Calu3 (cell line): ENCODE results near the gene MYO3B. TPM values are rescaled to one million over a fixed set of nuclear protein-coding genes. Genes with fewer than 3 reads are reported as not detected.

Source experiments
- BruUV-seq: library from RNA; stranded (reverse); fragments of 400-500 nt; replicated peaks from 2 replicates; lab custom pipeline; 2021; lab: Mats Ljungman, UMichigan
- CTCF ChIA-PET: fragments of 300-600 bp; sonication (Branson Sonifier 250); formaldehyde crosslinking; loops from one replicate; lab custom pipeline; 2022; ENCODE audit warnings: antibody characterized with exemption; lab: Charles Lee
- DNase-seq: peaks from one replicate; pipeline ENCODE4 v3.0.0; 2022
- H3K27ac Mint-ChIP-seq: one replicate; pipeline ENCODE4 v1.8.0; 2022; ENCODE audit warnings: mixed read lengths; ENCODE audit not compliant: unreplicated experiment
- H3K27me3 Mint-ChIP-seq: one replicate; pipeline ENCODE4 v1.8.0; 2022; ENCODE audit warnings: mixed read lengths; ENCODE audit not compliant: unreplicated experiment
- H3K36me3 Mint-ChIP-seq: one replicate; pipeline ENCODE4 v1.8.0; 2022; ENCODE audit warnings: mild to moderate bottlenecking, moderate library complexity, mixed read lengths; ENCODE audit not compliant: insufficient read depth, unreplicated experiment
- H3K4me1 Mint-ChIP-seq: one replicate; pipeline ENCODE4 v1.8.0; 2022; ENCODE audit warnings: mild to moderate bottlenecking, low read depth, mixed read lengths; ENCODE audit not compliant: unreplicated experiment
- H3K4me3 Mint-ChIP-seq: one replicate; pipeline ENCODE4 v1.8.0; 2022; ENCODE audit warnings: mild to moderate bottlenecking, low read depth, moderate library complexity, mixed read lengths; ENCODE audit not compliant: unreplicated experiment
- H3K9me3 Mint-ChIP-seq: one replicate; pipeline ENCODE4 v1.8.0; 2022; ENCODE audit warnings: low read depth, mixed read lengths; ENCODE audit not compliant: unreplicated experiment
- CTCF ChIP-seq: fragments of 200-600 bp; IDR thresholded peaks from one replicate; pipeline ENCODE4 v1.8.0; 2022; ENCODE audit warnings: antibody characterized with exemption; ENCODE audit not compliant: unreplicated experiment
- intact Hi-C: fragments of 100-400 bp; cut with micrococcal nuclease; formaldehyde crosslinking; loops from one replicate; pipeline ENCODE4 v1.10.0; 2022; ENCODE audit not compliant: unreplicated experiment
- total RNA-seq: library from RNA; stranded (reverse); gene quantifications from 2 replicates; pipeline ENCODE4 v1.2.3, GENCODE V29; 2022

Gene MYO3B
- total RNA-seq, 1 experiment from 2014 or later: 5.0 TPM

- CTCF ChIA-PET: no interaction called here
- H3K27ac Mint-ChIP-seq: no peak overlapping the region
Measured at GRCh38 chr2:170215021-170215420, 37.1 kb downstream of the MYO3B start.

GRCh38 chr2:170216428-170216827, 38.5 kb downstream of the MYO3B start:
- CTCF ChIA-PET: no interaction called here
- intact Hi-C loops: no loop called here
- no peak for TF ChIP-seq CTCF
- no peaks in the 10 kb centered on the region for H3K9me3 Mint-ChIP-seq
- BruUV-seq: no TSS peak
- H3K36me3 Mint-ChIP-seq: no peaks in the 10 kb centered on the region
- H3K27ac Mint-ChIP-seq: no peak overlapping the region
- H3K27me3 Mint-ChIP-seq: no peaks in the 10 kb centered on the region
- no peak for DNase-seq
- H3K4me1 Mint-ChIP-seq: no peaks in the 10 kb centered on the region
- H3K4me3 Mint-ChIP-seq: no peak overlapping the region

More at GRCh38 chr2:170215021-170215420, 37.1 kb downstream of the MYO3B start:
- Mint-ChIP-seq H3K9me3 (no peaks in the 10 kb centered on the region), H3K4me3 (no peak overlapping the region), H3K27me3 (no peaks in the 10 kb centered on the region), H3K4me1 (no peaks in the 10 kb centered on the region), H3K36me3 (no peaks in the 10 kb centered on the region)
- no TSS peak for BruUV-seq
- DNase-seq: no peak
- no peak for TF ChIP-seq CTCF
- intact Hi-C loops: no loop called here

DNA sequence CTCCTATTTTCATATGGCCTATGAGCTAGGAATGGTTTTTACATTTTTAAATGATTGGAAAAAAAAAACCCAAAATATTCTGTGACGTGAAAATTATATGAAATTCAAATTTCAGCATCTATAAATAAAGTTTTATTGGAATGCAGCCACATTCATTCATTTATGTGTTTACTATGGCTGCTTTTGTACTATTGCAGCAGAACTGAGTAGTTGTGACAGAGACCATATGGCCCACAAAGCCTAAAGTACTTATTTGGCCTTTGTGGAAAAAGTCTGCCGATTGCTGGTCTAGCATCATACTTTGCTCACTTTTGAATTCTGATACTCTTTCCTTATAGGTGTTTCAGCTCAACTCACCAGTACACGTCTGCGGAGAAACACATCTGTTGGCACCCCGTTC, 39.0 kb downstream of the MYO3B start:
- Mint-ChIP-seq H3K4me3 (no peak overlapping the region), H3K27ac (no peak overlapping the region), H3K9me3 (no peaks in the 10 kb centered on the region), H3K4me1 (no peaks in the 10 kb centered on the region), H3K36me3 (no peaks in the 10 kb centered on the region), H3K27me3 (no peaks in the 10 kb centered on the region)
- no TSS peak for BruUV-seq
- CTCF ChIA-PET: no interaction called here
- TF ChIP-seq CTCF: no peak
- DNase-seq: no peak
- intact Hi-C loops: no loop called here

- no peak overlapping the region for H3K4me3 Mint-ChIP-seq
- H3K9me3 Mint-ChIP-seq: no peaks in the 10 kb centered on the region
- H3K4me1 Mint-ChIP-seq: no peaks in the 10 kb centered on the region
- DNase-seq: no peak
- no peaks in the 10 kb centered on the region for H3K36me3 Mint-ChIP-seq
- H3K27ac Mint-ChIP-seq: no peak overlapping the region
- intact Hi-C loops: no loop called here
- BruUV-seq: no TSS peak
- CTCF ChIA-PET: no interaction called here
- H3K27me3 Mint-ChIP-seq: no peaks in the 10 kb centered on the region
- TF ChIP-seq CTCF: no peak
Measured at GRCh38 chr2:170217778-170218251, 39.9 kb downstream of the MYO3B start.
